ENCODE results near the gene MLLT1.

The MLLT1 gene

GRCh38 chr19:6226012-6226411 is 53.8 kb downstream of the MLLT1 start:
- TF ChIP-seq, protein P1, sequence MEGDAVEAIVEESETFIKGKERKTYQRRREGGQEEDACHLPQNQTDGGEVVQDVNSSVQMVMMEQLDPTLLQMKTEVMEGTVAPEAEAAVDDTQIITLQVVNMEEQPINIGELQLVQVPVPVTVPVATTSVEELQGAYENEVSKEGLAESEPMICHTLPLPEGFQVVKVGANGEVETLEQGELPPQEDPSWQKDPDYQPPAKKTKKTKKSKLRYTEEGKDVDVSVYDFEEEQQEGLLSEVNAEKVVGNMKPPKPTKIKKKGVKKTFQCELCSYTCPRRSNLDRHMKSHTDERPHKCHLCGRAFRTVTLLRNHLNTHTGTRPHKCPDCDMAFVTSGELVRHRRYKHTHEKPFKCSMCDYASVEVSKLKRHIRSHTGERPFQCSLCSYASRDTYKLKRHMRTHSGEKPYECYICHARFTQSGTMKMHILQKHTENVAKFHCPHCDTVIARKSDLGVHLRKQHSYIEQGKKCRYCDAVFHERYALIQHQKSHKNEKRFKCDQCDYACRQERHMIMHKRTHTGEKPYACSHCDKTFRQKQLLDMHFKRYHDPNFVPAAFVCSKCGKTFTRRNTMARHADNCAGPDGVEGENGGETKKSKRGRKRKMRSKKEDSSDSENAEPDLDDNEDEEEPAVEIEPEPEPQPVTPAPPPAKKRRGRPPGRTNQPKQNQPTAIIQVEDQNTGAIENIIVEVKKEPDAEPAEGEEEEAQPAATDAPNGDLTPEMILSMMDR (IDR thresholded peaks at IDR 0.05; ENCODE audit: borderline replicate concordance, insufficient read depth, low read depth, low read length) = no peak
- H3K4me3 ChIP-seq (ENCODE audit: low read depth, low read length) = no peak overlapping the region

DNA sequence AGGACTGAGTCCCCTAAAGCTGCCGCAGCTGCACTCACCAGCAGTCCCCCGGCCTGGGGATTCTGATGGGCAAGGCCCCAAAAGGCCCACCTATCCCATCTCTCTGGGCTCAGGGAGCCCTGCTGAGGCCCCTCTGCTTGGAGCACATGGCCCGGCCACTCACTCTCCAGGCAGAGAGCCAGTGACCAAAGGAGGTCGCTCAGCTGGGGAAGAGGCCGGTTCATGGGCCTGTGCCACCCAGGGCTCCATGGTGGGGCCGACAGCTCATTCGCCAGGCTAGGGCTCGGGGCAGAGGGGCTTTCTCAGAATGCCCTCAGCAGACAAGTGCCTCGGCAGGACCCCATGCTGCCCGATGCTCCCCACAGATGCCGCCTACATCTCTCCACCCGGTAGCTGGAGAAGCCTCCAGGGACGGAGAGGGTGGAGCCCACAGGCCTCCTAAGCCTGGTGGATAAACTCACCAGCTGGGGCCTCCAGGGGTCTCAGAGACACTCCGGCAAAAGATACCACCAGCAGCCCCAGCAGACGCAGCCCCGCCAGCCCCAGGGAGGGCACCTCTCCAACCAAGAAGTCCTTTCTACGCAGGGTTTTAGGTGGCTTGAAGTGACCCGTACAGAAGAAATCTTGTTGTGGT is 54.4 kb downstream of the MLLT1 start:
- TF ChIP-seq, protein P1 (IDR thresholded peaks at IDR 0.05; ENCODE audit: borderline replicate concordance, insufficient read depth, low read depth, low read length) = no peak
- H3K4me3 ChIP-seq (ENCODE audit: low read depth, low read length) = no peak overlapping the region

GRCh38 chr19:6224308-6224675 is 55.5 kb downstream of the MLLT1 start:
- no peak overlapping the region for H3K4me3 ChIP-seq (ENCODE audit: low read depth, low read length)
- TF ChIP-seq, protein P1 (IDR thresholded peaks at IDR 0.05; ENCODE audit: borderline replicate concordance, insufficient read depth, low read depth, low read length) = no peak

DNA sequence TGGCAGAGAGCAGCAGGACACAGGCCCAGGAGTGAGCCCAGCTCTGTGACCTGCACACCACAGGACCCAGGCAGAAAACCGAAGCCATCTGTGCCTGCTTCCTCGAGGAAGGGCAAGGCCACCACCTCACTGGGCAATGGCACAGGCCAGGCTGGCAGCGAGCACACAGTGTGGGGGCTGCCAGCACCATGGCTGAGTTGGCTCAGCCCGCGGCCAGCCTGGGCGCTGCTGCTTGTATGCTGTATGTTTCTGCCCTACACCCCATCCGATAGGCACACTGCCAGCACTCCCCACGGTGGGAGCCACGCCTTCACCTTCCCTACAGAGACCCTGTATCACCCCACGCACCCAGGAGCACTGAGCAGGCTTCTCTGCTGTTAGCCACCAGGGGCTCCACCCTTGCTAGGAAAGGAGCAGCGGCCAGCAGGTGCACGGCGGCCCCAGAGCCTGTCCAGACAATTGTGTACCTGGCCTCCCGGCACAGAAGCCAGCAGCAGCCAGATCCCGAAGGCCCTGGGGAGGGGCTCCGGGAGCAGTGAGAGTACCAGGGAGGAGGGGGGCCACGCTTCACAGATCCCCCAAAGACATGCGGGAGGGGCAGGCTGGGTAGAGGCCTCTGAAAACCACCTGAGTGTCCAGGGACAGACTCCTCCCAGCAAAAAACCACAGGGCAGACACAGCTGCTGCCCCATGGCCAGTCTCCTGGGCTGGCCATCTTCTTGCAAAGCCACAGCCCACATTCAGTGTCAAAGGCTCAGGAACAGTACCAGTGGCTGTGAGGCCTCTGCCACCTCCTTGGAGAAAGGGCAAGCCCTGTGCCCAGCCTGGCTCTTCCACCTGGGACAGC is 56.1 kb downstream of the MLLT1 start:
- TF ChIP-seq, protein P1 (IDR thresholded peaks at IDR 0.05; ENCODE audit: borderline replicate concordance, insufficient read depth, low read depth, low read length) = no peak
- H3K4me3 ChIP-seq (ENCODE audit: low read depth, low read length) = no peak overlapping the region

DNA sequence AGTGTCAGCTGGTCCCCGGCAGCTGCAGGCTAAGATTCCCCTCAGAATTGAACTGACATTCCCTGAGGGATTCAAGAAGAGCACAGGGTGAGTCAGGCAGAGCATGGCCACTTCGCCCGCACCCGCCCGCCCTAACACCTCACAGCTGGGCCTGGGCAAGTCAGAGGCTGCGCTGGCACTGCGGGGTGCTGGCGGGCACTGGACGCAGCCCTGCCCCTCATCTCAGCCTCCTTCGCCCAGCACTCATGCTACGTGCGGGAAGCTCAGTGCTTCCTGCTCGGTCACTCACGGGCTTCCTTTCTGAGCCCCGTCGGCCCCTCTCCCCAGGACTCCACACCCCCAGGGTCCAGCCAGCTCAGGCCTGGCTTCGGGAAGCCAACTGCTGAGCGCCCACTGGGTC is 56.9 kb downstream of the MLLT1 start:
- TF ChIP-seq, protein P1 (IDR thresholded peaks at IDR 0.05; ENCODE audit: borderline replicate concordance, insufficient read depth, low read depth, low read length) = no peak

GRCh38 chr19:6221878-6222746 is 57.7 kb downstream of the MLLT1 start:
- H3K4me3 ChIP-seq (ENCODE audit: low read depth, low read length) = no peak overlapping the region
- TF ChIP-seq, protein P1 (IDR thresholded peaks at IDR 0.05; ENCODE audit: borderline replicate concordance, insufficient read depth, low read depth, low read length) = no peak

More for the DNA sequence above, 56.9 kb downstream of the MLLT1 start:
- H3K4me3 ChIP-seq (ENCODE audit: low read depth, low read length) = no peak overlapping the region
